Esophagus squamous epithelium (tissue), 4 donors: ENCODE results near the gene ANGEL2.

ENCODE experiments used
- POLR2A ChIP-seq, 4 donors: fragments of 450-650 bp; IDR thresholded peaks; one replicate each; pipeline ENCODE4 v1.6.1; 2017; ENCODE audit warnings: antibody characterized with exemption in 4 of 4, mild to moderate bottlenecking in 4 of 4, moderate library complexity in 3 of 4
- TF ChIP-seq, protein P1 (sequence below), 6 experiments: fragments of 450-650 bp in 4 of 6; fragments of 200-600 bp in 2 of 6; sonication (generic) in 2 of 6; IDR thresholded peaks; one replicate each; pipeline ENCODE4 v1.5.1; 2016 to 2019; ENCODE audit warnings: antibody characterized with exemption in 6 of 6, mild to moderate bottlenecking in 4 of 6, moderate library complexity in 4 of 6

DNA sequence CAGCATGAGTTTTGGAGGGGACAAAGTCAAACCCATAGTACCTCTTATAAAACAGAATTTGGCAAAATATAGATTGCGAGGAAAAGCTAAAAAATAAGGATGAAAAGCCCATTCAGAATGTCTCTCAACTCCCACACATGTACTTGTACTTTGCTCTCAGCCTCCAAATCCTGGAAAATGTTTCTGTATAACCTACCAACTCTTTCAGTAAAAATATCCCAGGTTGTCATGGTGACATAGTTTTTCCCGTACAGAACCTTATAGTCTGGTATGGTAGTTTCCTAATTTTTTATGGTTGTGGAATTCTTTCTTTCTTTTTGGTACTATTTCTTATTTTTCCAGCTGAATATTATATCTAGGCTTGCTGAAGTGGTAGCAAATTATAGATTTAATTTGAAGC, 19.9 kb upstream of the ANGEL2 start:
- TF ChIP-seq, protein P1, sequence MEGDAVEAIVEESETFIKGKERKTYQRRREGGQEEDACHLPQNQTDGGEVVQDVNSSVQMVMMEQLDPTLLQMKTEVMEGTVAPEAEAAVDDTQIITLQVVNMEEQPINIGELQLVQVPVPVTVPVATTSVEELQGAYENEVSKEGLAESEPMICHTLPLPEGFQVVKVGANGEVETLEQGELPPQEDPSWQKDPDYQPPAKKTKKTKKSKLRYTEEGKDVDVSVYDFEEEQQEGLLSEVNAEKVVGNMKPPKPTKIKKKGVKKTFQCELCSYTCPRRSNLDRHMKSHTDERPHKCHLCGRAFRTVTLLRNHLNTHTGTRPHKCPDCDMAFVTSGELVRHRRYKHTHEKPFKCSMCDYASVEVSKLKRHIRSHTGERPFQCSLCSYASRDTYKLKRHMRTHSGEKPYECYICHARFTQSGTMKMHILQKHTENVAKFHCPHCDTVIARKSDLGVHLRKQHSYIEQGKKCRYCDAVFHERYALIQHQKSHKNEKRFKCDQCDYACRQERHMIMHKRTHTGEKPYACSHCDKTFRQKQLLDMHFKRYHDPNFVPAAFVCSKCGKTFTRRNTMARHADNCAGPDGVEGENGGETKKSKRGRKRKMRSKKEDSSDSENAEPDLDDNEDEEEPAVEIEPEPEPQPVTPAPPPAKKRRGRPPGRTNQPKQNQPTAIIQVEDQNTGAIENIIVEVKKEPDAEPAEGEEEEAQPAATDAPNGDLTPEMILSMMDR (IDR thresholded peaks at IDR 0.05) = no peak
- TF ChIP-seq POLR2A (IDR thresholded peaks at IDR 0.05) = no peak
